HCT116 (cell line): ENCODE results near the gene TMEM175. TPM values are rescaled to one million over a fixed set of nuclear protein-coding genes. Genes with fewer than 3 reads are reported as not detected.

Experiments used
- ATAC-seq: fragments of 200-7000 bp; cut with Tn5 transposase; 2 replicates; pipeline ENCODE4 v1.9.1; 2020; ENCODE audit warnings: mild to moderate bottlenecking, moderate library complexity
- BruUV-seq: library from RNA; stranded (reverse); fragments of 400-500 nt; replicated peaks from 2 replicates; lab custom pipeline; 2021; lab: Mats Ljungman, UMichigan
- CTCF ChIA-PET: fragments of 300-600 bp; sonication (Branson Sonifier 250); formaldehyde crosslinking; loops from one replicate; lab custom pipeline; 2021; ENCODE audit warnings: antibody characterized with exemption; lab: Charles Lee
- POLR2A ChIA-PET: fragments of 300-600, 350-600 bp; sonication (Branson Sonifier 250); formaldehyde crosslinking; loops from one replicate; lab custom pipeline; 2021; ENCODE audit warnings: antibody characterized with exemption; lab: Charles Lee
- RAD21 ChIA-PET, 2 experiments: fragments of 300-600 bp; sonication (Branson Sonifier 250); formaldehyde crosslinking; loops; one replicate each; lab custom pipeline; 2023; ENCODE audit warnings: low total read pairs in 2 of 2; ENCODE audit not compliant: uncharacterized antibody in 2 of 2, unreplicated experiment in 2 of 2, low non-redundant PET in 1 of 2; lab: Charles Lee
- DNase-seq: peaks from one replicate; pipeline ENCODE4 v3.0.0-alpha.2; 2010; ENCODE audit warnings: low read depth, low spot score
- H2AFZ ChIP-seq: fragments of 200-600 bp; shearing (Covaris generic), sonication (generic); 2 replicates; pipeline ENCODE4 v1.6.1; 2017; ENCODE audit warnings: low read depth, mixed run types, mixed read lengths, antibody characterized with exemption, low read length; ENCODE audit not compliant: poor library complexity, severe bottlenecking
- H3K27ac ChIP-seq: 2 replicates; pipeline ENCODE4 v1.5.1; 2012; ENCODE audit warnings: low read depth, low read length
- H3K27me3 ChIP-seq: fragments of 200-600 bp; sonication (generic); 2 replicates; pipeline ENCODE4 v1.6.1; 2016; ENCODE audit warnings: mixed run types, low read length, mixed read lengths; ENCODE audit not compliant: insufficient read depth
- H3K36me3 ChIP-seq, 2 experiments: fragments of 200-500 bp in 1 of 2; fragments of 200-600 bp in 1 of 2; sonication (Bioruptor generic) in 1 of 2; sonication (generic) in 1 of 2; 2 replicates each; pipeline versions ENCODE4 v1.5.1 to v1.6.1; 2014 to 2016; ENCODE audit warnings: low read length in 2 of 2, inconsistent platforms in 1 of 2, mixed read lengths in 1 of 2, mixed run types in 1 of 2; ENCODE audit not compliant: insufficient read depth in 2 of 2, control insufficient read depth in 1 of 2
- H3K4me1 ChIP-seq, 2 experiments: fragments of 200-600 bp in 1 of 2; sonication (generic) in 1 of 2; 2 replicates each; pipeline versions ENCODE4 v1.5.1 to v1.6.1; 2012 to 2017; ENCODE audit warnings: low read length in 2 of 2, inconsistent platforms in 1 of 2, mild to moderate bottlenecking in 1 of 2, mixed read lengths in 1 of 2, mixed run types in 1 of 2, moderate library complexity in 1 of 2; ENCODE audit not compliant: insufficient read depth in 2 of 2, control insufficient read depth in 1 of 2
- H3K4me2 ChIP-seq: fragments of 200-600 bp; sonication (generic); 2 replicates; pipeline ENCODE4 v1.6.1; 2017; ENCODE audit warnings: mixed run types, low read length, mixed read lengths
- H3K4me3 ChIP-seq, 2 experiments: fragments of 200-600 bp in 1 of 2; sonication (generic) in 1 of 2; replicated peaks in 1 of 2; 2 replicates each; pipeline ENCODE4 v1.5.1; 2011 to 2016; ENCODE audit warnings: low read length in 2 of 2, control low read depth in 1 of 2, low read depth in 1 of 2, mild to moderate bottlenecking in 1 of 2, mixed read lengths in 1 of 2, mixed run types in 1 of 2
- H3K79me2 ChIP-seq: fragments of 200-600 bp; sonication (generic); 2 replicates; pipeline ENCODE4 v1.6.1; 2017; ENCODE audit warnings: mild to moderate bottlenecking, mixed run types, low read length, moderate library complexity, mixed read lengths; ENCODE audit not compliant: insufficient read depth
- H3K9ac ChIP-seq: fragments of 200-600 bp; sonication (generic); 2 replicates; pipeline ENCODE4 v1.6.1; 2016; ENCODE audit warnings: low read length, mixed read lengths
- H3K9me2 ChIP-seq: fragments of 200-600 bp; sonication (generic), shearing (Covaris generic); 2 replicates; pipeline ENCODE4 v1.6.1; 2017; ENCODE audit warnings: mixed run types, mild to moderate bottlenecking, moderate library complexity; ENCODE audit not compliant: insufficient read depth
- H3K9me3 ChIP-seq, 2 experiments: fragments of 200-500 bp in 1 of 2; fragments of 200-600 bp in 1 of 2; sonication (Bioruptor generic) in 1 of 2; sonication (generic) in 1 of 2; 2 replicates each; pipeline ENCODE4 v1.6.1; 2014 to 2017; ENCODE audit warnings: low read length in 2 of 2, mixed read lengths in 2 of 2, inconsistent platforms in 1 of 2, low read depth in 1 of 2, mild to moderate bottlenecking in 1 of 2, mixed run types in 1 of 2, moderate library complexity in 1 of 2; ENCODE audit not compliant: control insufficient read depth in 1 of 2, insufficient read depth in 1 of 2
- H4K20me1 ChIP-seq: fragments of 200-600 bp; sonication (generic), shearing (Covaris generic); 2 replicates; pipeline ENCODE4 v1.6.1; 2017; ENCODE audit warnings: mixed run types, mild to moderate bottlenecking, moderate library complexity; ENCODE audit not compliant: insufficient read depth
- CBX3 ChIP-seq: IDR thresholded peaks from 2 replicates; pipeline ENCODE4 v1.6.1; 2012; ENCODE audit warnings: low read depth
- CEBPB ChIP-seq: IDR thresholded peaks from 2 replicates; pipeline ENCODE4 v1.6.1; 2012; ENCODE audit warnings: low read depth
- EGR1 ChIP-seq: IDR thresholded peaks from 2 replicates; pipeline ENCODE4 v1.6.1; 2012; ENCODE audit warnings: low read depth
- EZH2 ChIP-seq: fragments of 200-600 bp; sonication (generic); IDR thresholded peaks from 2 replicates; pipeline ENCODE4 v1.6.1; 2017; ENCODE audit warnings: antibody characterized with exemption, mixed run types
- FOSL1 ChIP-seq: IDR thresholded peaks from 2 replicates; pipeline ENCODE4 v1.6.1; 2012; ENCODE audit warnings: low read depth
- JUND ChIP-seq: IDR thresholded peaks from 2 replicates; pipeline ENCODE4 v1.6.1; 2012
- POLR2AphosphoS5 ChIP-seq: IDR thresholded peaks from 2 replicates; pipeline ENCODE4 v1.6.1; 2011; ENCODE audit warnings: mild to moderate bottlenecking, low read depth, low read length, moderate library complexity
- RAD21 ChIP-seq: IDR thresholded peaks from 2 replicates; pipeline ENCODE4 v1.6.1; 2012; ENCODE audit warnings: low read depth, mild to moderate bottlenecking
- SIN3A ChIP-seq: IDR thresholded peaks from 2 replicates; pipeline ENCODE4 v1.6.1; 2012; ENCODE audit warnings: low read depth
- SP1 ChIP-seq: IDR thresholded peaks from 2 replicates; pipeline ENCODE4 v1.6.1; 2012; ENCODE audit warnings: low read depth
- SRF ChIP-seq: IDR thresholded peaks from 2 replicates; pipeline ENCODE4 v1.6.1; 2012; ENCODE audit warnings: low read depth
- TCF7L2 ChIP-seq: IDR thresholded peaks from 2 replicates; pipeline ENCODE4 v1.7.0; 2011; ENCODE audit warnings: borderline replicate concordance, inconsistent platforms; ENCODE audit not compliant: insufficient read depth, insufficient read length; ENCODE audit errors: extremely low read depth
- YY1 ChIP-seq: IDR thresholded peaks from 2 replicates; pipeline ENCODE4 v1.6.1; 2011; ENCODE audit warnings: low read length, low read depth, moderate library complexity, mild to moderate bottlenecking; ENCODE audit not compliant: insufficient replicate concordance; ENCODE audit errors: extremely low read depth
- intact Hi-C: fragments of 100-400 bp; cut with micrococcal nuclease; formaldehyde crosslinking; loops from 2 replicates; pipeline ENCODE4 v1.10.0; 2022
- total RNA-seq: library from RNA; stranded (reverse); gene quantifications from one replicate; pipeline ENCODE4 v1.2.1, GENCODE V29; 2021; ENCODE audit not compliant: unreplicated experiment
- TF ChIP-seq, protein P1 (sequence below): IDR thresholded peaks from 2 replicates; pipeline ENCODE4 v1.6.1; 2012; ENCODE audit warnings: low read depth
- TF ChIP-seq, protein P2 (sequence below): IDR thresholded peaks from 2 replicates; pipeline ENCODE4 v1.6.1; 2012
- TF ChIP-seq, protein P3 (sequence below): IDR thresholded peaks from 2 replicates; pipeline ENCODE4 v1.6.1; 2012

Gene TMEM175
- total RNA-seq, 1 experiment from 2014 or later = 17.5 TPM

DNA sequence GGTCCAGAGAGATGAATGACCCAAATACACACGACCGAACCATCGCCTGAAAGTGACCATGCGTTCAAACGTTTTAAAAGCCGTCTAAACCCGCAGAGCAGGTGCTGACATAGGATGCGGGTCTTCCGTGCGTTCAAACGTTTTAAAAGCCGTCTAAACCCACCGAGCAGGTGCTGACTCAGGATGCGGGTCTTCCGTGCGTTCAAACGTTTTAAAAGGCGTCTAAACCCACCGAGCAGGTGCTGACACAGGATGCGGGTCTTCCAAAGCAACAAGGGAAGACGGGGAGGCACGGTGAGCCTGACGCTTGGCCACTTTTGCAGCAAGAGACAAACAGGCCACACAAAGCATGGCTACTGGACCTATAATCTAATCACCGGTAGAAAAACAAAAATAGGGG, 47.4 kb upstream of the TMEM175 start:
- Histone ChIP-seq H3K36me3 (peaks cover 0 to 9% of the 10 kb centered on the region in 2 experiments; a peak in 1 of 4 replicates), H3K27me3 (no peaks in the 10 kb centered on the region), H3K4me3 (no peak overlapping the region), H3K9me2 (no peaks in the 10 kb centered on the region), H3K9me3 (no peaks in the 10 kb centered on the region), H4K20me1 (no peaks in the 10 kb centered on the region), H3K79me2 (no peaks in the 10 kb centered on the region), H3K4me1 (no peaks in the 10 kb centered on the region), H3K27ac (no peak overlapping the region)
- no TSS peak for BruUV-seq
- no peak for ATAC-seq
- ChIA-PET RAD21 (no interaction called here), CTCF (no interaction called here)
- intact Hi-C loops = no loop called here
- TF ChIP-seq, protein P1, sequence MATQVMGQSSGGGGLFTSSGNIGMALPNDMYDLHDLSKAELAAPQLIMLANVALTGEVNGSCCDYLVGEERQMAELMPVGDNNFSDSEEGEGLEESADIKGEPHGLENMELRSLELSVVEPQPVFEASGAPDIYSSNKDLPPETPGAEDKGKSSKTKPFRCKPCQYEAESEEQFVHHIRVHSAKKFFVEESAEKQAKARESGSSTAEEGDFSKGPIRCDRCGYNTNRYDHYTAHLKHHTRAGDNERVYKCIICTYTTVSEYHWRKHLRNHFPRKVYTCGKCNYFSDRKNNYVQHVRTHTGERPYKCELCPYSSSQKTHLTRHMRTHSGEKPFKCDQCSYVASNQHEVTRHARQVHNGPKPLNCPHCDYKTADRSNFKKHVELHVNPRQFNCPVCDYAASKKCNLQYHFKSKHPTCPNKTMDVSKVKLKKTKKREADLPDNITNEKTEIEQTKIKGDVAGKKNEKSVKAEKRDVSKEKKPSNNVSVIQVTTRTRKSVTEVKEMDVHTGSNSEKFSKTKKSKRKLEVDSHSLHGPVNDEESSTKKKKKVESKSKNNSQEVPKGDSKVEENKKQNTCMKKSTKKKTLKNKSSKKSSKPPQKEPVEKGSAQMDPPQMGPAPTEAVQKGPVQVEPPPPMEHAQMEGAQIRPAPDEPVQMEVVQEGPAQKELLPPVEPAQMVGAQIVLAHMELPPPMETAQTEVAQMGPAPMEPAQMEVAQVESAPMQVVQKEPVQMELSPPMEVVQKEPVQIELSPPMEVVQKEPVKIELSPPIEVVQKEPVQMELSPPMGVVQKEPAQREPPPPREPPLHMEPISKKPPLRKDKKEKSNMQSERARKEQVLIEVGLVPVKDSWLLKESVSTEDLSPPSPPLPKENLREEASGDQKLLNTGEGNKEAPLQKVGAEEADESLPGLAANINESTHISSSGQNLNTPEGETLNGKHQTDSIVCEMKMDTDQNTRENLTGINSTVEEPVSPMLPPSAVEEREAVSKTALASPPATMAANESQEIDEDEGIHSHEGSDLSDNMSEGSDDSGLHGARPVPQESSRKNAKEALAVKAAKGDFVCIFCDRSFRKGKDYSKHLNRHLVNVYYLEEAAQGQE = no peak
- no peak for TF ChIP-seq SRF
- TF ChIP-seq RAD21 = no peak
- no peak for TF ChIP-seq YY1
- TF ChIP-seq CEBPB = no peak
- no peak for TF ChIP-seq POLR2AphosphoS5
- TF ChIP-seq SIN3A = no peak
- TF ChIP-seq SP1 = no peak
- TF ChIP-seq TCF7L2 = no peak
- TF ChIP-seq CBX3 = no peak
- TF ChIP-seq, protein P2, sequence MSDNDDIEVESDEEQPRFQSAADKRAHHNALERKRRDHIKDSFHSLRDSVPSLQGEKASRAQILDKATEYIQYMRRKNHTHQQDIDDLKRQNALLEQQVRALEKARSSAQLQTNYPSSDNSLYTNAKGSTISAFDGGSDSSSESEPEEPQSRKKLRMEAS = no peak
- no peak for TF ChIP-seq FOSL1
- TF ChIP-seq EZH2 = no peak
- TF ChIP-seq JUND = no peak
- TF ChIP-seq, protein P3, sequence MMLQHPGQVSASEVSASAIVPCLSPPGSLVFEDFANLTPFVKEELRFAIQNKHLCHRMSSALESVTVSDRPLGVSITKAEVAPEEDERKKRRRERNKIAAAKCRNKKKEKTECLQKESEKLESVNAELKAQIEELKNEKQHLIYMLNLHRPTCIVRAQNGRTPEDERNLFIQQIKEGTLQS = no peak
- no peak for TF ChIP-seq EGR1
- TF ChIP-seq, all 23 proteins: peak for 0
- Histone ChIP-seq H3K4me2 (no peak overlapping the region), H2AFZ (no peak overlapping the region), H3K9ac (no peak overlapping the region)
- DNase-seq = no peak
- POLR2A ChIA-PET = no interaction called here
